Spleen (tissue), 11 donors: ENCODE results near the gene PCSK7. TPM values are rescaled to one million over a fixed set of nuclear protein-coding genes. Genes with fewer than 3 reads are reported as not detected.

Experiments used
- DNase-seq: peaks from one replicate; pipeline ENCODE4 v3.0.0-alpha.2; 2020
- H3K27ac ChIP-seq, 8 donors: fragments of 200-600 bp; sonication (generic) in 7 of 8; 1 replicate in 4 of 8; 2 replicates in 4 of 8; pipeline versions ENCODE4 v1.5.0 to v1.8.0; 2016 to 2021; ENCODE audit warnings: inconsistent platforms in 4 of 8, mild to moderate bottlenecking in 4 of 8, moderate library complexity in 1 of 8
- H3K27me3 ChIP-seq, 7 donors: fragments of 200-600 bp; sonication (generic) in 6 of 7; replicated peaks in 1 of 7; 1 replicate in 4 of 7; 2 replicates in 3 of 7; pipeline versions ENCODE4 v1.5.0 to v1.8.0; 2016 to 2021; ENCODE audit warnings: inconsistent platforms in 3 of 7, mild to moderate bottlenecking in 1 of 7
- H3K36me3 ChIP-seq, 6 donors: fragments of 200-600 bp; sonication (generic) in 5 of 6; 1 replicate in 4 of 6; 2 replicates in 2 of 6; pipeline versions ENCODE4 v1.5.0 to v1.8.0; 2016 to 2021; ENCODE audit warnings: inconsistent platforms in 2 of 6
- H3K4me1 ChIP-seq, 6 donors: fragments of 200-600 bp; sonication (generic) in 5 of 6; 1 replicate in 3 of 6; 2 replicates in 3 of 6; pipeline versions ENCODE4 v1.5.0 to v1.8.0; 2016 to 2021; ENCODE audit warnings: inconsistent platforms in 3 of 6
- H3K4me3 ChIP-seq, 8 donors: fragments of 200-600 bp; sonication (generic) in 7 of 8; 1 replicate in 4 of 8; 2 replicates in 4 of 8; pipeline versions ENCODE4 v1.5.0 to v1.8.0; 2016 to 2021; ENCODE audit warnings: inconsistent platforms in 4 of 8, mild to moderate bottlenecking in 4 of 8, moderate library complexity in 2 of 8
- H3K9me3 ChIP-seq, 8 donors: fragments of 200-600 bp; sonication (generic) in 7 of 8; 1 replicate in 4 of 8; 2 replicates in 4 of 8; pipeline versions ENCODE4 v1.5.0 to v1.8.0; 2016 to 2021; ENCODE audit warnings: inconsistent platforms in 4 of 8
- POLR2A ChIP-seq, 3 donors: fragments of 450-650 bp; IDR thresholded peaks; one replicate each; pipeline ENCODE4 v1.5.1; 2017; ENCODE audit warnings: antibody characterized with exemption in 3 of 3, mild to moderate bottlenecking in 1 of 3
- POLR2AphosphoS5 ChIP-seq, 3 donors: sonication (generic); formaldehyde crosslinking; IDR thresholded peaks; one replicate each; pipeline ENCODE4 v1.5.1; 2017; ENCODE audit warnings: antibody characterized with exemption in 3 of 3
- WGBS, 5 donors: extraction: QIAGEN DNeasy Blood & Tissue Kit in 3 of 5; methylation state at CpG; one replicate each; pipeline versions ENCODE4 v1.1.5 to v1.1.7; 2013 to 2018; 5-methylcytosine and 5-hydroxymethylcytosine counted together
- intact Hi-C: fragments of 100-400 bp; cut with DNase I; formaldehyde crosslinking; loops from one replicate; pipeline ENCODE4 v1.15.0; 2023; ENCODE audit warnings: low total_unique reads
- polyA plus RNA-seq, 3 donors: library from polyadenylated mRNA; stranded (reverse); fragments of 200-250 nt; gene quantifications; one replicate each; pipeline ENCODE4 v1.2.1, GENCODE V29; 2013
- total RNA-seq, 7 donors: library from RNA; depleted of rRNA in 3 of 7; stranded (reverse); fragments of >200 nt in 3 of 7; fragmentation: NEBNext Ultra II Directional in 4 of 7; extraction: Animal tissue kit (Norgen Biotek cat#: 25700) in 4 of 7; gene quantifications; one replicate each; pipeline versions ENCODE4 v1.1.0 to v1.2.1, GENCODE V29; 2016 to 2021
- TF ChIP-seq, protein P1 (sequence below), 11 experiments: fragments of 200-600 bp in 7 of 11; fragments of 450-650 bp in 4 of 11; sonication (generic) in 4 of 11; IDR thresholded peaks in 8 of 11; conservative IDR thresholded peaks in 3 of 11; 1 replicate in 7 of 11; 2 replicates in 4 of 11; pipeline versions ENCODE4 v1.4.0 to v1.8.0; 2016 to 2021; ENCODE audit warnings: antibody characterized with exemption in 11 of 11, inconsistent platforms in 4 of 11, mild to moderate bottlenecking in 1 of 11
- donor health status: healthy with polysubstance abuse.
- donor health status: DM: no; HTN: no; CAD: no; lungs with moderate emphysema.
- donor health status: DM: no; HTN: no; CAD: no.
- donor health status: Bipolar disorder and iron deficiency.
- donor health status: healthy.
- donor health status: DM: no; HTN: no; CAD: no.
- donor health status: DM: yes; HTN: yes; CAD: no.

Gene PCSK7
- total and polyA plus RNA-seq, 10 donors, result 27.3 to 152 (median 97.3) TPM

DNA sequence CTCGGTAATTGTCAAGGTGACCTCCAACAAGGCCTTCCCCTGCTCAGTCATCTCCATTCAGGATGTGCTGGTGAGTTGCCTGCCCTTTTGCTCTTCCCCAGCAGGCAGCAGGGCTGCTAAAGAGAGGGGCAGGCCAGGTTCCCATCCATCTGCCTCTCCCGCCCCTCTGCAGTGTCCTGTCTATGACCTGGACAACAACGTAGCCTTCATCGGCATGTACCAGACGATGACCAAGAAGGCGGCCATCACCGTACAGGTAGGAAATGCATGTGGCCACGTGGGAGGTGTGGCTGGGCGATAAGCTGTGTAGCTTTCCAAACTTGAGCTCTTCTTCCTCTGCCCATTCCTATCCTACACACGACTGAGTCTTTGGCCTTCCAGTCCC, 49.3 kb downstream of the PCSK7 start:
- no peak overlapping the region for H3K27ac ChIP-seq
- no peak for DNase-seq
- peaks cover 19 to 75% (median 46%) of the 10 kb centered on the region in 6 donors for H3K4me1 ChIP-seq
- H3K27me3 ChIP-seq, result no peaks in the 10 kb centered on the region
- intact Hi-C loops, result no loop called here
- 94 to 96% (median 94%) methylated on average over 9 to 10 of the region's 10 CpGs for WGBS, 5 donors
- peaks cover 0 to 59% (median 27%) of the 10 kb centered on the region in 6 donors for H3K36me3 ChIP-seq
- H3K4me3 ChIP-seq, result no peak overlapping the region
- TF ChIP-seq, protein P1, sequence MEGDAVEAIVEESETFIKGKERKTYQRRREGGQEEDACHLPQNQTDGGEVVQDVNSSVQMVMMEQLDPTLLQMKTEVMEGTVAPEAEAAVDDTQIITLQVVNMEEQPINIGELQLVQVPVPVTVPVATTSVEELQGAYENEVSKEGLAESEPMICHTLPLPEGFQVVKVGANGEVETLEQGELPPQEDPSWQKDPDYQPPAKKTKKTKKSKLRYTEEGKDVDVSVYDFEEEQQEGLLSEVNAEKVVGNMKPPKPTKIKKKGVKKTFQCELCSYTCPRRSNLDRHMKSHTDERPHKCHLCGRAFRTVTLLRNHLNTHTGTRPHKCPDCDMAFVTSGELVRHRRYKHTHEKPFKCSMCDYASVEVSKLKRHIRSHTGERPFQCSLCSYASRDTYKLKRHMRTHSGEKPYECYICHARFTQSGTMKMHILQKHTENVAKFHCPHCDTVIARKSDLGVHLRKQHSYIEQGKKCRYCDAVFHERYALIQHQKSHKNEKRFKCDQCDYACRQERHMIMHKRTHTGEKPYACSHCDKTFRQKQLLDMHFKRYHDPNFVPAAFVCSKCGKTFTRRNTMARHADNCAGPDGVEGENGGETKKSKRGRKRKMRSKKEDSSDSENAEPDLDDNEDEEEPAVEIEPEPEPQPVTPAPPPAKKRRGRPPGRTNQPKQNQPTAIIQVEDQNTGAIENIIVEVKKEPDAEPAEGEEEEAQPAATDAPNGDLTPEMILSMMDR (IDR thresholded peaks at IDR 0.05 in 8 of 11, conservative IDR thresholded peaks at IDR 0.05 in 3 of 11), result no peak
- no peak for TF ChIP-seq POLR2A (IDR thresholded peaks at IDR 0.05)
- TF ChIP-seq POLR2AphosphoS5 (IDR thresholded peaks at IDR 0.05), result no peak
- no peaks in the 10 kb centered on the region for H3K9me3 ChIP-seq

DNA sequence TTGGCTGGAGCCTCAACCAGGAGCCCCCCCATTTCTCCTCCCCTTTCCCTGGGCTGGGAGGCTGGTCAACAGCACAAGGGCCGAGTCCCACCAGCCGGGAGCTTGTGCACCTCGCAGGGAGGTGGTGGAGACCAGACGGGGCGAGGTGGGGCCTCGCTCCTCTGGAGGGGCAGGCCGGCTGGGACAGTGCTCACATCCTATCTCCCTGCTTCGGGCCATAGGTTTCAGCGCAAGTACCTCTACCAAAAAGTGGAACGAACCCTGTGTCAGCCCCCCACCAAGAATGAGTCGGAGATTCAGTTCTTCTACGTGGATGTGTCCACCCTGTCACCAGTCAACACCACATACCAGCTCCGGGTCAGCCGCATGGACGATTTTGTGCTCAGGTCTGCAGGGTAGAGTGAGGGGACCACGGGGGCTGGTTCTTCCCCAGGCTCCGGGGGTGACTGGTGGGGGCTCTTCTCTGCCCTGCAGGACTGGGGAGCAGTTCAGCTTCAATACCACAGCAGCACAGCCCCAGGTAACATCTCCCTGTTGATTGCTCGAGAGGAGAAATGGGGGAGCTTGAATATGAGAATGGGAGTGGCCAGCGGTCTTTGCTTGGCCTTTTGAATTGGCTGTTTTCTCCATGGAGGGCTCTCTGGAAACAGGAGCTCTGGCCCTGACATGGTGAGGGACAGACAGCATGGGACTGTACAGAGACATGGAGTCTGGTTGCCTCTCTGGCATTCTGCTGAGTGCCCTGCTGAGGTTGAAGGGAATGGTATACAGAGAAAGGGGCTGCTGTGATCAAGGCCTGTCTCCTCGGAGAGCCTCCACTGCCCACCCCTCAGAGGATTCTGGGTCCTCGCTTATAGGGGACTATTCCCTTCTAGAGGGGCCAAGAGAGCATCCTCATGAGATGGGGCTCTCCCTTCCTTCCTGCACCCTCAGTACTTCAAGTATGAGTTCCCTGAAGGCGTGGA, 50.0 kb downstream of the PCSK7 start:
- Histone ChIP-seq H3K27ac (peak overlapping the region in 2 of 8 donors; percentile 50 to 97), H3K4me1 (peaks cover 19 to 69% (median 43%) of the 10 kb centered on the region in 6 donors), H3K9me3 (no peaks in the 10 kb centered on the region), H3K36me3 (peaks cover 0 to 52% (median 23%) of the 10 kb centered on the region in 6 donors), H3K4me3 (peak overlapping the region in 1 of 8 donors; percentile 34), H3K27me3 (no peaks in the 10 kb centered on the region)
- TF ChIP-seq, protein P1 (IDR thresholded peaks at IDR 0.05 in 8 of 11, conservative IDR thresholded peaks at IDR 0.05 in 3 of 11), result no peak
- TF ChIP-seq POLR2AphosphoS5 (IDR thresholded peaks at IDR 0.05), result peak in 1 of 3 donors; percentile 28
- DNase-seq, result no peak
- intact Hi-C loops, result no loop called here
- WGBS, 5 donors, result 90 to 96% (median 95%) methylated on average over 14 to 22 of the region's 22 CpGs

DNA sequence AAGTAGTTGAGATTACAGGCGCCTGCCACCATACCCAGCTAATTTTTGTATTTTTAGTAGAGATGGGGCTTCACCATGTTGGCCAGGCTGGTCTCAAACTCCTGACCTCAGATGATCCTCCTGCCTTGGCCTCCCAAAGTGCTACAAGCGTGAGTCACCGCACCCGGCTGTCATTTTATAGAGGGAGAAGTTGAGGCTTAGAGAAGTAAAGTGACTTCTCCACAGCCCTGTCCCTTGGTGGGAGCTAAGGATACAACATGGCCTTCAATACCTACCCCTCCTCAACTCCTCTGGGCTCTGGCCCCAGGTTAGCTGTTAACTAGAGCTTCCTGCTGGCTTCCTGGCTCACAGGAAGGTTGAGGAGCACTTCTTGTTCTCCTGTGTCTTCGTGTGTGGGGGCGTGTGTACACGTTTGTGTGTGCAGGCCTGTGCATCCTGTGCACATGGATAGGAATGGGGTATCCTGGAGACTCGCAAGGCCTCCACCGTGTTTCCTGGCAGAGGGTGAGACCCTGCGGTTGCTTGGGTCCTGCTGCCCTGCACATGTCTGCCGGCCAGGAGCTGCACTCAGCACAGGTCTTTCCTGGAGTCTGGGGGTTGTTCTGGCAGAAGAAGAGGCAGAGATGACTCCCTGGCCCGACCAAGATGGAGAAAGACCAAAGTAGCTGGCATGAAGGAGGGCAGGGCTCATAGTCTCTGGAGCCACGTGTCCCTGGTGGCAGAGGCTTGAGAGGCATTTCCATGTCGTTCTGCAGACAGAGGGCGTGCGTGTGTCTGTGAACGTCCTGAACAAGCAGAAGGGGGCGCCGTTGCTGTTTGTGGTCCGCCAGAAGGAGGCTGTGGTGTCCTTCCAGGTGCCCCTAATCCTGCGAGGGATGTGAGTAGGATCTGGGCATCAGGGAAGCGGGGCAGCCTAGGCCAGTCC, 51.0 kb downstream of the PCSK7 start:
- 46 to 51% (median 47%) methylated on average over 15 to 22 of the region's 22 CpGs for WGBS, 5 donors
- intact Hi-C loops, result no loop called here
- Histone ChIP-seq H3K4me1 (peaks cover 19 to 59% (median 40%) of the 10 kb centered on the region in 6 donors), H3K27ac (peak overlapping the region in 3 of 8 donors; percentile 50 to 97 (median 97)), H3K27me3 (no peaks in the 10 kb centered on the region), H3K36me3 (peaks cover 0 to 43% (median 23%) of the 10 kb centered on the region in 6 donors), H3K4me3 (peak overlapping the region in 2 of 8 donors; percentile 4 to 34), H3K9me3 (no peaks in the 10 kb centered on the region)
- TF ChIP-seq POLR2AphosphoS5 (IDR thresholded peaks at IDR 0.05) (peak; percentile 38 to 58 (median 58)), POLR2A (IDR thresholded peaks at IDR 0.05) (no peak)
- TF ChIP-seq, protein P1 (IDR thresholded peaks at IDR 0.05 in 8 of 11, conservative IDR thresholded peaks at IDR 0.05 in 3 of 11), result peak; percentile 41 to 83 (median 73)
- DNase-seq, result peak; percentile 91
